K562 (cell line): Measurements from ENCODE around the gene DPAGT1. TPM values are rescaled to one million over a fixed set of nuclear protein-coding genes. Genes with fewer than 3 reads are reported as not detected.

Experiments
- C11orf30 ChIP-seq: fragments of 450-650 bp; IDR thresholded peaks from 2 replicates; pipeline ENCODE4 v1.6.1; 2016; ENCODE audit warnings: low read depth, mild to moderate bottlenecking
- CBX2 ChIP-seq: fragments of 200-600 bp; sonication (generic); IDR thresholded peaks from one replicate; pipeline ENCODE4 v1.6.1; 2012; ENCODE audit warnings: mild to moderate bottlenecking, low read length, inconsistent platforms; ENCODE audit not compliant: insufficient read depth, poor library complexity, severe bottlenecking
- CREM ChIP-seq: IDR thresholded peaks from 2 replicates; pipeline ENCODE4 v1.6.1; 2014; ENCODE audit warnings: antibody characterized with exemption, low read depth
- DNMT1 ChIP-seq: fragments of 450-650 bp; IDR thresholded peaks from 2 replicates; pipeline ENCODE4 v1.6.1; 2016; ENCODE audit warnings: antibody characterized with exemption, mild to moderate bottlenecking
- HDAC6 ChIP-seq: IDR thresholded peaks from 2 replicates; pipeline ENCODE4 v1.6.1; 2012; ENCODE audit warnings: low read depth, mild to moderate bottlenecking, control low read depth, inconsistent platforms, low read length, moderate library complexity
- HOMEZ ChIP-seq: fragments of 250-450 bp; sonication (Bioruptor Pico); IDR thresholded peaks from 2 replicates; pipeline ENCODE4 v1.4.0; 2020; ENCODE audit warnings: mild to moderate bottlenecking, moderate library complexity
- IFI16 ChIP-seq: fragments of 250-450 bp; sonication (Bioruptor Pico); IDR thresholded peaks from 2 replicates; pipeline ENCODE4 v2.1.2; 2022; ENCODE audit warnings: mild to moderate bottlenecking, inconsistent platforms
- ILK ChIP-seq: fragments of 450-650 bp; IDR thresholded peaks from 2 replicates; pipeline ENCODE4 v1.6.1; 2016; ENCODE audit warnings: missing genetic modification characterization, low read depth, mild to moderate bottlenecking, missing compliant biosample characterization, moderate library complexity, borderline replicate concordance
- IRF2 ChIP-seq: sonication (generic); formaldehyde crosslinking; IDR thresholded peaks from 2 replicates; pipeline ENCODE4 v1.8.1; 2022; ENCODE audit warnings: mild to moderate bottlenecking, missing genetic modification reagents
- MBD2 ChIP-seq: sonication (generic); IDR thresholded peaks from 2 replicates; pipeline ENCODE4 v1.6.1; 2016; ENCODE audit warnings: low read depth, borderline replicate concordance
- MCM5 ChIP-seq: fragments of 450-650 bp; IDR thresholded peaks from 2 replicates; pipeline ENCODE4 v1.6.1; 2016; ENCODE audit warnings: low read depth
- POLR2H ChIP-seq: IDR thresholded peaks from 2 replicates; pipeline ENCODE4 v1.6.1; 2016; ENCODE audit warnings: missing genetic modification characterization, low read depth, mild to moderate bottlenecking, control low read depth, missing compliant biosample characterization, moderate library complexity
- RFX7 ChIP-seq: fragments of 250-450 bp; sonication (Bioruptor Pico); IDR thresholded peaks from 2 replicates; pipeline ENCODE4 v1.5.1; 2021; ENCODE audit warnings: mild to moderate bottlenecking
- SIN3B ChIP-seq: fragments of 450-650 bp; IDR thresholded peaks from 2 replicates; pipeline ENCODE4 v1.6.1; 2017; ENCODE audit warnings: low read depth, mild to moderate bottlenecking, moderate library complexity
- STAT5A ChIP-seq: IDR thresholded peaks from 2 replicates; pipeline ENCODE4 v1.6.1; 2012; ENCODE audit warnings: low read length, inconsistent platforms, borderline replicate concordance
- TAF1 ChIP-seq: IDR thresholded peaks from 2 replicates; pipeline ENCODE4 v1.6.1; 2011; ENCODE audit warnings: mild to moderate bottlenecking, low read length, moderate library complexity; ENCODE audit not compliant: insufficient read depth, control insufficient read depth, severe bottlenecking; ENCODE audit errors: extremely low read depth
- U2AF1 ChIP-seq: fragments of 200-400 bp; formaldehyde crosslinking; optimal IDR thresholded peaks from 2 replicates; pipeline ENCODE3; 2017; ENCODE audit warnings: mild to moderate bottlenecking, low read depth, low read length, moderate library complexity
- U2AF2 ChIP-seq: fragments of 200-400 bp; formaldehyde crosslinking; optimal IDR thresholded peaks from 2 replicates; pipeline ENCODE3; 2017; ENCODE audit warnings: low read depth, mild to moderate bottlenecking, low read length
- USF2 ChIP-seq: sonication (generic); formaldehyde crosslinking; IDR thresholded peaks from 2 replicates; pipeline ENCODE4 v1.5.0; 2020; ENCODE audit warnings: missing genetic modification reagents
- ZBTB12 ChIP-seq: fragments of 250-450 bp; sonication (Bioruptor Pico); IDR thresholded peaks from 2 replicates; pipeline ENCODE4 v1.4.0; 2020
- ZBTB43 ChIP-seq: sonication (generic); formaldehyde crosslinking; IDR thresholded peaks from 2 replicates; pipeline ENCODE4 v1.8.0; 2023; ENCODE audit warnings: mild to moderate bottlenecking, missing genetic modification reagents
- ZFP30 ChIP-seq: fragments of 250-450 bp; sonication (Bioruptor Pico); IDR thresholded peaks from 2 replicates; pipeline ENCODE4 v1.8.0; 2022; ENCODE audit warnings: moderate library complexity, mild to moderate bottlenecking, inconsistent platforms, borderline replicate concordance
- ZKSCAN8 ChIP-seq: fragments of 200-800 bp; sonication (Bioruptor generic); IDR thresholded peaks from 2 replicates; pipeline ENCODE4 v1.6.1; 2016; ENCODE audit warnings: missing genetic modification characterization, missing compliant biosample characterization
- ZNF707 ChIP-seq: fragments of 250-450 bp; sonication (Bioruptor Pico); conservative IDR thresholded peaks from 2 replicates; pipeline ENCODE4 v1.8.0; 2022; ENCODE audit warnings: inconsistent platforms, mild to moderate bottlenecking, moderate library complexity
- polyA plus RNA-seq, 8 experiments: library from polyadenylated mRNA; depleted of rRNA in 4 of 8; stranded (reverse) in 5 of 8; unstranded in 3 of 8; fragments of >200 nt; fragmentation: Nextera tagmentation in 2 of 8; fragmentation: Illumina TruSeq in 1 of 8; extraction: Ambion mirVana in 2 of 8; extraction: Trizol in 1 of 8; gene quantifications; 2 replicates each; pipeline versions ENCODE4 v1.2.1 to v1.2.3, GENCODE V29; 2011 to 2014; ENCODE audit warnings: inconsistent platforms in 1 of 8, missing spikeins in 1 of 8
- total RNA-seq, 7 experiments: library from RNA; depleted of rRNA in 6 of 7; stranded (reverse); fragments of >200 nt in 6 of 7; fragmentation: Illumina TruSeq in 2 of 7; extraction: Trizol in 2 of 7; gene quantifications; 2 replicates each; pipeline versions ENCODE4 v1.2.1 to v1.2.3, GENCODE V29; 2011 to 2021; ENCODE audit warnings: low replicate concordance in 1 of 7

DPAGT1 gene
- total and polyA plus RNA-seq, 9 of the 15 experiments (the other 6 are each of a cell fraction or from before 2014, with no cell fraction given) = 29.9 to 135 (median 85.0) TPM

- TF ChIP-seq DNMT1 (0 out of 2 replicates have a peak, but pooled peaks have one; percentile 31), ZFP30 (CRISPR knock-in tag) (no peak), POLR2H (tag) (peak; percentile 82), ZNF707 (CRISPR knock-in tag) (no peak), U2AF1 (no peak), HOMEZ (CRISPR knock-in tag) (no peak), ZBTB43 (CRISPR knock-in tag) (no peak), CREM (no peak), HDAC6 (no peak), C11orf30 (no peak), IFI16 (no peak), SIN3B (no peak), TAF1 (peak; percentile 28), CBX2 (no peak), MCM5 (no peak), IRF2 (no peak), STAT5A (no peak), USF2 (no peak), RFX7 (CRISPR knock-in tag) (no peak), MBD2 (peak; percentile 50; the same call in 1 of the 2 replicates), ZBTB12 (CRISPR knock-in tag) (no peak), U2AF2 (no peak), ILK (tag) (no peak), ZKSCAN8 (CRISPR knock-in tag) (no peak)
Measured at GRCh38 chr11:119106564-119107537, 5.2 kb upstream of the DPAGT1 start, which contains the start of gene C2CD2L (continued).
